OCI-LY3 (cell line): ENCODE data around the gene DOCK4.

ENCODE experiments used
- H2AFZ ChIP-seq: fragments of 200-600, 300-600 bp; shearing (Covaris generic); 2 replicates; pipeline ENCODE4 v1.6.0; 2014; ENCODE audit warnings: antibody characterized with exemption, low read depth, low read length
- H3K27ac ChIP-seq: fragments of 200-600, 300-600 bp; sonication (generic); 2 replicates; pipeline ENCODE4 v1.5.1; 2014; ENCODE audit warnings: mild to moderate bottlenecking, low read length, moderate library complexity, mixed read lengths
- H3K27me3 ChIP-seq: fragments of 200-600, 300-600 bp; sonication (generic); 2 replicates; pipeline ENCODE4 v1.6.1; 2014; ENCODE audit warnings: low read depth, low read length, mixed read lengths
- H3K36me3 ChIP-seq: fragments of 200-600, 300-600 bp; sonication (generic); replicated peaks from 2 replicates; pipeline ENCODE3; 2014; ENCODE audit warnings: low read depth, low read length, mixed read lengths
- H3K4me1 ChIP-seq: fragments of 300-600, 200-600 bp; sonication (generic); 2 replicates; pipeline ENCODE4 v1.6.1; 2014; ENCODE audit warnings: low read length, mixed read lengths
- H3K4me2 ChIP-seq: fragments of 200-600, 300-600 bp; sonication (generic); 2 replicates; pipeline ENCODE4 v1.6.1; 2014; ENCODE audit warnings: low read length, mixed read lengths
- H3K4me3 ChIP-seq: fragments of 300-600, 200-600 bp; sonication (generic); 2 replicates; pipeline ENCODE4 v1.5.1; 2014; ENCODE audit warnings: antibody characterized with exemption, mild to moderate bottlenecking, low read length, moderate library complexity
- H3K79me2 ChIP-seq: fragments of 300-600, 200-600 bp; shearing (Covaris generic); 2 replicates; pipeline ENCODE4 v1.6.1; 2014; ENCODE audit warnings: mild to moderate bottlenecking, low read length, mixed read lengths
- H3K9ac ChIP-seq: fragments of 300-600, 200-600 bp; shearing (Covaris generic); 2 replicates; pipeline ENCODE4 v1.6.0; 2014; ENCODE audit warnings: mild to moderate bottlenecking, low read length, moderate library complexity
- H3K9me3 ChIP-seq: fragments of 200-600, 300-600 bp; shearing (Covaris generic); 2 replicates; pipeline ENCODE4 v1.6.1; 2014; ENCODE audit warnings: low read length, mixed read lengths; ENCODE audit not compliant: insufficient read depth
- H4K20me1 ChIP-seq: fragments of 200-600, 300-600 bp; sonication (generic); 2 replicates; pipeline ENCODE4 v1.6.1; 2016; ENCODE audit warnings: low read length, mixed read lengths; ENCODE audit not compliant: insufficient read depth
- EZH2phosphoT487 ChIP-seq: fragments of 200-600 bp; shearing (Covaris generic); IDR thresholded peaks from 2 replicates; pipeline ENCODE4 v1.6.1; 2018; ENCODE audit warnings: antibody characterized with exemption, mixed run types, low read depth
- TF ChIP-seq, protein P1 (sequence below): fragments of 200-600, 300-600 bp; sonication (generic); IDR thresholded peaks from 2 replicates; pipeline ENCODE4 v1.5.1; 2014; ENCODE audit warnings: antibody characterized with exemption, low read length, low read depth

The DOCK4 gene

DNA sequence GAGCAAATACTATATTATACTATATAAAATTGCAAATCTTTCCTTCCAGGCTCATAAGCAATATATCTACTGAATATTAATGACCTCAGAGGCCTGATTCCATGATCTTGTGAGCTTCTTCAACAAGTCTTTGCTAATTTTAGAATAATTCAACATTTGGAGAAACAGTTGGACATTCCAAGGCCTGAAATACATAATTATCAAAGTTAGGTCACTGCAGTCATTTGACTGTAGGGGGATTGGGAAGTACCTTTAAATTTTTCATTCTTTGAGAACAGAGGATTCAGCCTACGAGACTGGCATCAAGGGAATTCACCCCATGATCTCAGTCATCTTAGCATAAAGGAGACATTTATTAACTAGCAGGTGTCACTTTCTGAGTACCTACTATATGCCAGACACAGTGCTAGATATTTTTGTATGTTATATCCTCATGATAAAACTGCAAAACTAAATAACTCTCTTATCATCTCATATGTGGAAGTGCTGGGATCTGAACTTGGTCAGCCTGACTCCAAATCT is 85.4 kb downstream of the DOCK4 start:
- TF ChIP-seq, protein P1, sequence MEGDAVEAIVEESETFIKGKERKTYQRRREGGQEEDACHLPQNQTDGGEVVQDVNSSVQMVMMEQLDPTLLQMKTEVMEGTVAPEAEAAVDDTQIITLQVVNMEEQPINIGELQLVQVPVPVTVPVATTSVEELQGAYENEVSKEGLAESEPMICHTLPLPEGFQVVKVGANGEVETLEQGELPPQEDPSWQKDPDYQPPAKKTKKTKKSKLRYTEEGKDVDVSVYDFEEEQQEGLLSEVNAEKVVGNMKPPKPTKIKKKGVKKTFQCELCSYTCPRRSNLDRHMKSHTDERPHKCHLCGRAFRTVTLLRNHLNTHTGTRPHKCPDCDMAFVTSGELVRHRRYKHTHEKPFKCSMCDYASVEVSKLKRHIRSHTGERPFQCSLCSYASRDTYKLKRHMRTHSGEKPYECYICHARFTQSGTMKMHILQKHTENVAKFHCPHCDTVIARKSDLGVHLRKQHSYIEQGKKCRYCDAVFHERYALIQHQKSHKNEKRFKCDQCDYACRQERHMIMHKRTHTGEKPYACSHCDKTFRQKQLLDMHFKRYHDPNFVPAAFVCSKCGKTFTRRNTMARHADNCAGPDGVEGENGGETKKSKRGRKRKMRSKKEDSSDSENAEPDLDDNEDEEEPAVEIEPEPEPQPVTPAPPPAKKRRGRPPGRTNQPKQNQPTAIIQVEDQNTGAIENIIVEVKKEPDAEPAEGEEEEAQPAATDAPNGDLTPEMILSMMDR = no peak
- no peak for TF ChIP-seq EZH2phosphoT487
- Histone ChIP-seq H3K36me3 (no peaks in the 10 kb centered on the region), H3K27ac (no peak overlapping the region), H3K9ac (no peak overlapping the region), H4K20me1 (no peaks in the 10 kb centered on the region), H3K4me1 (no peaks in the 10 kb centered on the region), H3K9me3 (no peaks in the 10 kb centered on the region), H2AFZ (no peak overlapping the region), H3K4me2 (no peak overlapping the region), H3K79me2 (no peaks in the 10 kb centered on the region), H3K4me3 (no peak overlapping the region), H3K27me3 (no peaks in the 10 kb centered on the region)

DNA sequence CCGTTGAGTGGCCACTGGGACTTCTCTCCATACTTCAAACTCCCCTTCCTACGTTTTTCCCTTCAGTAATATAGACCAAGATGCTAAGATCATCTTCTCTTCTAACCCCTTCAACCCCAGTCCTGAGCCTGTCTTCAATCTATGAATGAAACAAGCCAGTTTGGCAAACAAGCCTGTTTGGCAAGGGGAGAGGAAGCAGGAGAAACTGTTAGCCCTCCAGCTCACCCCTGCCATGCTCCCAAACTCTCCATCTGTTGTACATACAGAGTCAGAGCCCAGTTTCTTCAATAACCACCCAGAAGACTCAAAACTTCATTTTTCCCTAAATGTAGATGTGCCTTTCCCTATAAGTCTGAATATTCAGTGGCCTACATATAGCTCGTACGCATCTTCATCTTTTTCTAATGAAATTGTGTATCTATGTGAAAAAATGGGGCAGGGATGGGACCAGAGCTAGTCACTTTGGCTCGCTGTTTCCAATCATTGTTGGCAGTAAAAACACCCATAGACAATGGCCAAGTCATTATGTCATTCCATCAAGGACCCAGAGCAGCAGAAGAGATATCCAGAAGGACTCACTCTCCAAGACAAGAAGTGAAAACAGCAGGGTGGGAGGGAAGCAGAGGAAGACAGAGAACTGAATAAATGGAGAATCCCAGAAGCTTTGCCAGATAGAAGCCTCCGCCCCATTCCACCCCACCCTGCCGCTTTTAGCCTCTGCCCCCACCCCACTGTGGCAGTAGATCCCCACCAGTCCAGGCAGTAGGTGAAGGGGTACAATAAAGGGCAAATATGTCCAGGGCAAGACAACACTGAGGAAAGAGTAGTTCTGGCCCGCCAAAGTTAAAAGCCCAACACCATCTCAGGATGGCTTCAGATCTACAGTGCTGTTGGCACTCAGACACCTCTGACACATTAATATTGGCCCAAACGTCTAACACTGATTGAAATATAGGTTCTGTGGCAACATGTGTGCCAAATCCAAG is 87.3 kb downstream of the DOCK4 start:
- no peaks in the 10 kb centered on the region for H3K27me3 ChIP-seq

DNA sequence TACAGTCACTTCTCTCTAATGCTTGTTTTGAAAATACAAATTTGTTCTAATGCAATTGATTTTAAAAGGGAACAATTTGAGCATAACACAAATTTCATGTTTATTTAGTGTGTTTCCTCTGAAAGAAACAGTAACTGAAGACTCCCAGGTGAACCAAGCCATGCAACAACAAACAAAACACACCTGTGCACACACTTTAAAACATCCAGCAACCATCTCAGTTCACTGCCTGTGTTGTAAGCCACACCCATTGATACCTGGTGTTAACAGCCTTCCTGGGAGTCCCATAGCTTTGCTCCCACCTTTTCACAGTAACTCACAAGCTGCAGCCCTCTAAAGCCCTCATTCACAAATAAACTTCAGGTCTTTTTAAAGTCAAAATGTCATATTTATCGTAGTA is 89.3 kb downstream of the DOCK4 start:
- TF ChIP-seq, protein P1 = no peak
- no peak for TF ChIP-seq EZH2phosphoT487
- Histone ChIP-seq H3K9ac (no peak overlapping the region), H3K36me3 (no peaks in the 10 kb centered on the region), H3K4me1 (no peaks in the 10 kb centered on the region), H3K9me3 (no peaks in the 10 kb centered on the region), H2AFZ (no peak overlapping the region), H3K79me2 (no peaks in the 10 kb centered on the region), H3K27ac (no peak overlapping the region), H3K4me3 (no peak overlapping the region), H3K27me3 (no peaks in the 10 kb centered on the region), H4K20me1 (no peaks in the 10 kb centered on the region), H3K4me2 (no peak overlapping the region)

More for the DNA sequence above, 87.3 kb downstream of the DOCK4 start:
- no peaks in the 10 kb centered on the region for H3K79me2 ChIP-seq
- TF ChIP-seq, protein P1 = no peak
- TF ChIP-seq EZH2phosphoT487 = no peak
- H3K9me3 ChIP-seq = no peaks in the 10 kb centered on the region
- no peaks in the 10 kb centered on the region for H4K20me1 ChIP-seq
- no peak overlapping the region for H2AFZ ChIP-seq
- H3K4me2 ChIP-seq = no peak overlapping the region
- H3K27ac ChIP-seq = no peak overlapping the region
- no peaks in the 10 kb centered on the region for H3K4me1 ChIP-seq
- no peaks in the 10 kb centered on the region for H3K36me3 ChIP-seq
- no peak overlapping the region for H3K4me3 ChIP-seq
- H3K9ac ChIP-seq = no peak overlapping the region

DNA sequence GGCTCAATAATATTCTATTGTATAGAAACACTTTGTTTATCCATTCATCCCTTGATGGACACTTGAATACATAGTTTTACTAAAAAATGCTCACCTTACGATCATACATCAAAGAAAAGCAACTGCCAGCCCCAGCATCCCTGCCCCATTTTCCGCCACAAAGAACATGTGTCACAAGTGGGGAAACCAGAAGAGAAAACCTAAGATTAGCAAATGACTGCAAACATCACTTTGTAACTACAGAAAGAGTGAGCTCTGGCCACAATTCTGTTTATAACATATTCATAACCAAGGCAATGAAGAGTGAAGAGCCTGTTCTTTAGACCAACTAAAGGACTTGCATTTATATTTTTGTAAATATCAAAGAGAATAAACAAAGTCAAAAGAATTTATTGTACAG is 89.8 kb downstream of the DOCK4 start:
- Histone ChIP-seq H3K4me2 (no peak overlapping the region), H3K79me2 (no peaks in the 10 kb centered on the region), H3K9me3 (no peaks in the 10 kb centered on the region), H3K27ac (no peak overlapping the region), H3K9ac (no peak overlapping the region), H3K36me3 (no peaks in the 10 kb centered on the region), H3K4me1 (no peaks in the 10 kb centered on the region), H4K20me1 (no peaks in the 10 kb centered on the region), H2AFZ (no peak overlapping the region), H3K4me3 (no peak overlapping the region), H3K27me3 (no peaks in the 10 kb centered on the region)
- TF ChIP-seq EZH2phosphoT487 = no peak
- TF ChIP-seq, protein P1 = no peak
